CD4-positive, alpha-beta T cell treated with Interleukin-15 for 4 hours (primary cell): ENCODE data around the gene DEGS1.

Experiments
- DNase-seq: peaks from one replicate; pipeline ENCODE4 v3.0.0-alpha.2; 2020; ENCODE audit warnings: low spot score

Gene DEGS1

GRCh38 chr1:224182866-224183590 lies at the start of gene DEGS1:
DEGS1 (plus strand) TSS chr1:224183240; CDS start chr1:224183337, 97 bp downstream.
- peak; percentile 77 for DNase-seq

- no peak for DNase-seq
Measured at GRCh38 chr1:224133741-224134299, 49.2 kb upstream of the DEGS1 start.

- DNase-seq = no peak
Measured at GRCh38 chr1:224137518-224137917, 45.5 kb upstream of the DEGS1 start.

GRCh38 chr1:224138198-224138597 lies 44.8 kb upstream of the DEGS1 start:
- DNase-seq = no peak

- DNase-seq = no peak
Measured at GRCh38 chr1:224141693-224142092, 41.3 kb upstream of the DEGS1 start.

- no peak for DNase-seq
Measured at GRCh38 chr1:224149709-224150108, 33.3 kb upstream of the DEGS1 start.

- DNase-seq = no peak
Measured at GRCh38 chr1:224151117-224151516, 31.9 kb upstream of the DEGS1 start.

GRCh38 chr1:224157316-224157715 lies 25.7 kb upstream of the DEGS1 start:
- DNase-seq = no peak

- DNase-seq = no peak
Measured at GRCh38 chr1:224159541-224159940, 23.5 kb upstream of the DEGS1 start.

- DNase-seq = no peak
Measured at GRCh38 chr1:224160171-224160682, 22.8 kb upstream of the DEGS1 start.

- DNase-seq = no peak
Measured at GRCh38 chr1:224162768-224163167, 20.3 kb upstream of the DEGS1 start.

- no peak for DNase-seq
Measured at GRCh38 chr1:224163311-224163710, 19.7 kb upstream of the DEGS1 start.

- DNase-seq = peak; percentile 57
Measured at GRCh38 chr1:224168859-224169380, 14.1 kb upstream of the DEGS1 start.

- DNase-seq = no peak
Measured at GRCh38 chr1:224169718-224170270, 13.2 kb upstream of the DEGS1 start.

GRCh38 chr1:224170343-224170742 lies 12.7 kb upstream of the DEGS1 start:
- no peak for DNase-seq

- DNase-seq = peak; percentile 30
Measured at GRCh38 chr1:224170748-224171478, 12.1 kb upstream of the DEGS1 start.

GRCh38 chr1:224172229-224172628 lies 10.8 kb upstream of the DEGS1 start:
- DNase-seq = no peak

- no peak for DNase-seq
Measured at GRCh38 chr1:224173523-224173922, 9.5 kb upstream of the DEGS1 start.

- peak; percentile 44 for DNase-seq
Measured at GRCh38 chr1:224175617-224176016, 7.4 kb upstream of the DEGS1 start.

GRCh38 chr1:224177356-224177999 lies 5.6 kb upstream of the DEGS1 start:
- no peak for DNase-seq

GRCh38 chr1:224178894-224179293 lies 4.1 kb upstream of the DEGS1 start:
- no peak for DNase-seq
